WI38 (cell line): ENCODE measurements around the gene FBLL1.

Experiments used
- H3K4me3 ChIP-seq: 2 replicates; pipeline ENCODE4 v1.5.1; 2011; ENCODE audit warnings: low read depth, mild to moderate bottlenecking, control low read depth, low read length
- CTCF ChIP-seq: IDR thresholded peaks from 2 replicates; pipeline ENCODE4 v1.5.1; 2012; ENCODE audit warnings: low read depth, mild to moderate bottlenecking, control low read depth, low read length

FBLL1 gene

GRCh38 chr5:168494057-168494555, 35.0 kb upstream of the FBLL1 start:
- no peak overlapping the region for H3K4me3 ChIP-seq
- TF ChIP-seq CTCF: no peak

DNA sequence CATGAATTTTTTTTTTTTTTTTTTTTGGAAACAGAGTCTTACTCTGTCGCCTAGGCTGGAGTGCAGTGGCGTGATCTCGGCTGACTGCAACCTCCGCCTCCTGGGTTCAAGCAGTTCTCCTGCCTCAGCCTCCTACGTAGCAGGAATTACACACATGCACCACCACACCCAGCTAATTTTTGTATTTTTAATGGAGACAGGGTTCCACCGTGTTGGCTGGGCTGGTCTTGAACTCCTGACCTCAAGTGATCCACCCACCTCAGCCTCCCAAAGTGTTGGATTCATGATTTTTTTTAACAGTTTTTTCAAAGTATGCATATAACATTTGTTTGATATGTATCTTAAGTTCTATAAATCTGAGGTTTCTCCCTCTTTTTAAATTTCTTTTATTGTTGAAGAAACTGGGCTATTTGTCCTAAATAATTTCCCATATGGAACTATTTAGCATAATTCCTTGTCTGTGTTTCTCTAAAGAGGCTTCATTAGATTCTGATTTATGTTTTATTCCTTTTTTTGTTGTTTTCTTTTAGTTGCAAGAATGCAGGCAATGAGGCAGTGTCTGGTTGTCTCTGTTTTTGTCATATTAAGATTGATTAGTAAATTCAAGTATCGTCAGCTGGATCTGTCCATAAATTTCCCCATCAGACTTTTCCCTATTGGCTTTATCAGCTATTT, 26.4 kb upstream of the FBLL1 start:
- H3K4me3 ChIP-seq: no peak overlapping the region
- no peak for TF ChIP-seq CTCF

GRCh38 chr5:168513861-168514428, 15.2 kb upstream of the FBLL1 start:
- H3K4me3 ChIP-seq: no peak overlapping the region
- TF ChIP-seq CTCF: no peak

- no peak for TF ChIP-seq CTCF
- no peak overlapping the region for H3K4me3 ChIP-seq
These were observed 3.2 kb upstream of the FBLL1 start for GRCh38 chr5:168525856-168526255.

DNA sequence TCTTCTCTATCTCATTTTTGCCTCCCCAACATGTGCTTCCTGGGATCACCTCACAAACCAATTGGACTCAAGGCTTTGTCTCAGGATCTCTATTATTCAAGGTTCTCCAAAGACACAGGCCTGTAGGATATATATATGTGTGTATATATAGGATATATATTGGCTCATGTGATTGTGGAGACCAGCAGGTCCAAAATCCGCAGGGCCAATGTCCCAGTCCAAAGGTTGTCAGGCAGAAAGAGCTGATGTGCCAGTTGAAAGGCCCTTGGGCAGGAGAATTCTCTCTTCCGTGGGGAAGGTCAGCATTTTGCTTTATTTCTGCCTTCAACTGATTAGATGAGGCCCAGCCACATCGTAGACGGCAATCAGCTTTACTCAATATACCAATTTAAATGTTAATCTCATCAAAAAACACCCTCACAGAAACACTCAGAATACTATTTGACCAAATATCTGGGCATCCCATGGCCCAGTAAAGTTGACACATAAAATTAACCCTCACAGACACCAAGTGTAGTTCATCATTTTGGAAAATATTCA, 1.3 kb upstream of the FBLL1 start:
- no peak overlapping the region for H3K4me3 ChIP-seq
- TF ChIP-seq CTCF: no peak

DNA sequence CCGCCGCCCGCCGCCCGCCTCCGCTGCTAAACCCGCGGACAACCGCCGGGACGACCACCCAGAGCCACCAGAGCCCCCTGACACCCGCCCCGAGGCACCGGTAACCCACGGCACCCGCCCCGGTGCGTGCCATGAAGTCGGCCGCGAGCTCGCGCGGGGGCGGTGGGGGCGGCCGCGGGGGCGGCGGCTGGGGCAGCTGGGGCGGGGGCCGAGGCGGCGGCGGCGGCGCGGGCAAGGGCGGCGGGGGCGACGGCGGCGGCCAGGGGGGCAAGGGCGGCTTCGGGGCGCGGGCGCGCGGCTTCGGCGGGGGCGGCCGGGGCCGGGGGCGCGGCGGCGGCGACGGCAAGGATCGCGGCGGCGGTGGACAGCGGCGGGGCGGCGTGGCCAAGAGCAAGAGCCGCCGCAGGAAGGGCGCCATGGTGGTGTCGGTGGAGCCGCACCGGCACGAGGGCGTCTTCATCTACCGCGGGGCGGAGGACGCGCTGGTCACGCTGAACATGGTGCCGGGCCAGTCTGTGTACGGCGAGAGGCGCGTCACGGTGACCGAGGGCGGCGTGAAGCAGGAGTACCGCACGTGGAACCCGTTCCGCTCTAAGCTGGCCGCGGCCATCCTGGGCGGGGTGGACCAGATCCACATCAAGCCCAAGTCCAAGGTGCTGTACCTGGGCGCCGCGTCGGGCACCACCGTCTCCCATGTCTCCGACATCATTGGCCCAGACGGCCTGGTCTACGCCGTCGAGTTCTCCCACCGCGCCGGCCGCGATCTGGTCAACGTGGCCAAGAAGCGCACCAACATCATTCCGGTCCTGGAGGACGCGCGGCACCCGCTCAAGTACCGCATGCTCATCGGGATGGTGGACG, 499 bp downstream of the FBLL1 start:
- H3K4me3 ChIP-seq: no peak overlapping the region
- no peak for TF ChIP-seq CTCF
